Measurements from ENCODE around the gene ZNF559. TPM values are rescaled to one million over a fixed set of nuclear protein-coding genes. Genes with fewer than 3 reads are reported as not detected.

The ZNF559 gene
- total RNA-seq, 2 donors from 2014 or later: 5.3 to 16.6 TPM

- Mint-ChIP-seq H3K27ac (no peak overlapping the region), H3K36me3 (ENCODE audit: low read depth) (peaks cover 5% of the 10 kb centered on the region), H3K27me3 (no peaks in the 10 kb centered on the region), H3K4me3 (no peak overlapping the region), H3K4me1 (no peaks in the 10 kb centered on the region)
- peaks cover 56% of the 10 kb centered on the region for H3K9me3 ChIP-seq (ENCODE audit: control insufficient read depth, low read length, poor library complexity, severe bottlenecking)
- no peak for DNase-seq
- ATAC-seq: no peak
Observed at GRCh38 chr19:9381361-9381785, 57.4 kb downstream of the ZNF559 start.

Other genes with a start within 250 kb of the ZNF559 start
- gene OR1M1, start 237.1 kb upstream of the ZNF559 start, total RNA-seq: not detected
- gene OR7G2, start 216.7 kb upstream of the ZNF559 start, total RNA-seq: not detected
- gene OR7G1, start 208.4 kb upstream of the ZNF559 start, total RNA-seq: not detected
- gene OR7G3, start 197.2 kb upstream of the ZNF559 start, total RNA-seq: not detected
- 10 to 100 TPM; 66.2 to 77.4 TPM for gene ZNF317, start 183.8 kb upstream of the ZNF559 start, total RNA-seq
- gene OR7D2, start 145.2 kb upstream of the ZNF559 start, total RNA-seq: not detected
- not detected for gene OR7D4, start 104.6 kb upstream of the ZNF559 start, total RNA-seq
- gene OR7E24, start 73.2 kb upstream of the ZNF559 start, total RNA-seq: not detected
- 10 to 100 TPM; 11.3 to 12.0 TPM for gene ZNF699, start 14.3 kb upstream of the ZNF559 start, total RNA-seq
- gene ZNF177, start 38.8 kb downstream of the ZNF559 start, total RNA-seq: 1 to 10 TPM in 1 of 2 donors, under 1 TPM in 1; 0.31 to 1.1 TPM
- 10 to 100 TPM; 39.8 to 51.6 TPM for gene ZNF266, start 111.4 kb downstream of the ZNF559 start, total RNA-seq
- gene ZNF560, start 174.4 kb downstream of the ZNF559 start, total RNA-seq: not detected
- 10 to 100 TPM in 1 of 2 donors, 1 to 10 TPM in 1; 9.6 to 10.2 TPM for gene ZNF426, start 214.5 kb downstream of the ZNF559 start, total RNA-seq

Measured in T-helper 17 cell (primary cell).